GM18861 (cell line): ENCODE results near the gene SPTB.

ENCODE experiments used
- ATAC-seq: cut with Tn5 transposase; IDR thresholded peaks from one replicate; pipeline ENCODE4 v1.9.1; 2021; ENCODE audit not compliant: unreplicated experiment

SPTB gene

DNA sequence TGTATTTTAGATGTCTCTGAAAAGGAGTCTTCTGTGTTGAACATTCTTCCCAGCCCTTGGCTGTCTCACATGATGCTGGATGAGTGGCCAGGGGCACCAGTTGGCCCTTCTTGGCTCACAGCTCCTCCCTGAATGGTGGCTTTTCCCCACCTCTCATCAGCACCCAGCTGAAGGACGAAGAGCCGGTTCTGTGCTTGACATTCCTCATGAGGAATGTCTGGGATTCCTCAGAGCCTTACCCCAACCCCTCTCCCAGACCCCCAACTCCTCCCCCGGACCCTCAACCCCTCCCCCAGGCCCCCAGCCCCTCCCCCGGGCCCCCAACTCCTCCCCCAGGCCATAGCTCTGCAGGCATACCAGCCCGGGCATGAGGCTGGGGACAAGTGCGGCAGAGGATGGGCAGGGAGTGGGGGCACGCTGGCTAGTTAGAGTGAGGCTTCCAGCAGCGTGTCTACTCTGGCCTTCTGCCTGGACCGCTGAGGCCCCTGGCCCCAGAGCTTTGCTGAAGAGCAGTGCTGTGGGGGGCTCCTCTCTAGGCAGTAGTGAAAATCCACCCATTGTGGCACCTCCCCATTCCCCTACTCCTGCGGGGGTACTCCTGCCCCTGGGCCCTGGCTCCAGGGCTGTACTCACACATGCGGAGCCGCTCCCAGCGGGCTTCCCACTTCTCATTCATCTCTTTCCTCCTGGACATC is 111.2 kb downstream of the SPTB start:
- ATAC-seq = no peak

DNA sequence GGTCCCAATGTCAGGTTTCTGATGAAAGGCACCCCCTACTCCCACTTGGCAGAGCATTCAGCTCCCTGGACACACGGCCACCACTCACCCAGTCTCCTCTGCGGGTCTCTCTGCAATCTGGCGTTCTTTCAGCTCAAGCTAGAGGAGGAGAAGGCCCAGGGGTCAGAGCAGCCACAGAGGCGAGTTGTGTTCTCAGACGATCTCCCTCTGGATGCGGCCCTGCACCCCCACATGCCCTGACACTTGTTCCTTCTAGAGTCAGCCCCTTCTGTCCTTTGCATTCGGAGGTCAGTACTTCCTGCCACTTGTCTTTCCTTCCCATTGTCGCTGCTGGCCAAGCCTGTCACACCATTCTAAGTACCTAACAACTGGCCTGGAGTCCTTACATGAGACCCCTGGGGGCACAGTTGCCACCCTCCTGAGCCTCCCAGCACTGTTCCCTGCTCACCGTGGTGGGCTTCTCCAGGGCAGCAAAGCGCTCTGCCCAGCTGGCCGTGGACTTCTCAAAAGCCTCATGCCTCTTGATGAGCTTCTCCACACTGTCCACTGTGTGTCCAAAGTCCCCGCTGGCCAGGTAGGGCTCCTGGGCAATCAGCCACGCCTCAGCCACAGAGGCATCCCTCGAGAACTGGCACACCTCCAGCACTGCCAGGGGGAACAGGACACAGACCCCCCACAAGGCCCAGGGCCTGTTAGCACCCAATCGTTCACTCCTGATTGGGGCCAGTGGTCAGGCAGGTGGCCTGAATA is 112.3 kb downstream of the SPTB start:
- ATAC-seq = no peak

DNA sequence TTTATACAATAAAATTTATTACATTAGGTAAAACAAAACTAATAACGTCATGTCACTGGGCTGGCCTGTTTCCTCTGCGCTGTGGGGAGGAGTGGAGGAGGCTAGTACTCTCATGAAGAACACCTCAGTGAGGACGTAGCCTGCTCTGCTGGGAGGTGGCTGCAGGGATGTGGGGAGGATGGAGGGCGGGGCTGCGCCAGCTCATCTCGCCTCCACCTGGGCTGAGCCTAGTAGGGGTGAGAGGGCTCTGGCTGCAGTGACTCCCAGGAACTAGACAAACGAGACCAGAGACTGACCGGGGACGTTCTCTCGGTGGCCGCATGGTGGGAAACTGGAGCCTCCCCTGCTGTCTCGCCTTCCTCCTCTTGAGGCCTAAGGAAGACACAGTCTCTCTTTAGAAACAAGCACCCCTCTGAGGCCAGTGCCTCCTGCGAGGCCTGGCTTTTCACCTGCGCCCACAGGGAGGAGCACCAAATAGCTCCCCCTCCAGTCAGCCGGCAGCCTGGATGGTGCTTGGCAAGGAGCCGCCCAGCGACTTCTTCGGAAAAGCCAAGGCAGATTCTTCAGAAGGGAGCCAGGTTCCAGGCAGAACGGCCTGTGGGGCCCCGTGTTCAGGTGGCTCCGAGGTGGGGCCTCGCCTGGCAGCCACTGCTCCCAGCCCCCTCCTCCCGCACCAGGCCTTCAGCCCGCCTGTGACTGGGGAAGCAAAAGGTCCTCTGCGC is 113.1 kb downstream of the SPTB start:
- ATAC-seq = no peak

DNA sequence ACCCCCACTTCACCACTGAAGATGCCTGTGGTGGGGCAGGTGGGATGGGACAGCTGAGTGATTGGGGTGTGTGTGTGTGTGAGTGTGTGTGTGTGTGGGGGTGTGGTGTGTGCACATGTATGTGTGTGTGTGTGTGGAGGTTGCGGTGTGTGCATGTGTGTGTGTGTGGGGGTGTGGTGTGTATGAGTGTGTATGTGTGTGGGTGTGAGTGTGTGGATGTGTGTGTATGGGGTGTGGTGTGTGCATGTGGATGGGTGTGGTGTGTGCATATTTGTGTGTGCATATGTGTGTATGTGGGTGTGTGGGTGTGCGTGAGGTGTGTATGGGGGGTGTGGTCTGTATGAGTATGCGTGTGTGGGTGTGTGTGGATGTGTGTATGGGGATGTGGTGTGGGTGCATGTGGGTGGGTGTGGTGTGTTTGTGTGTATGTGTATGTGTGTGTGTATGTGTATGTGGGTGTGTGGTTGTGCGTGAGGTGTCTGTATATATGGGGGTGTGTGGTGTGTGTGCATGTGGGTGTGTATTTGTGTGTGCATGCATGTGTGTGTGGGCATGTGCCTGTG is 113.9 kb downstream of the SPTB start:
- ATAC-seq = no peak

DNA sequence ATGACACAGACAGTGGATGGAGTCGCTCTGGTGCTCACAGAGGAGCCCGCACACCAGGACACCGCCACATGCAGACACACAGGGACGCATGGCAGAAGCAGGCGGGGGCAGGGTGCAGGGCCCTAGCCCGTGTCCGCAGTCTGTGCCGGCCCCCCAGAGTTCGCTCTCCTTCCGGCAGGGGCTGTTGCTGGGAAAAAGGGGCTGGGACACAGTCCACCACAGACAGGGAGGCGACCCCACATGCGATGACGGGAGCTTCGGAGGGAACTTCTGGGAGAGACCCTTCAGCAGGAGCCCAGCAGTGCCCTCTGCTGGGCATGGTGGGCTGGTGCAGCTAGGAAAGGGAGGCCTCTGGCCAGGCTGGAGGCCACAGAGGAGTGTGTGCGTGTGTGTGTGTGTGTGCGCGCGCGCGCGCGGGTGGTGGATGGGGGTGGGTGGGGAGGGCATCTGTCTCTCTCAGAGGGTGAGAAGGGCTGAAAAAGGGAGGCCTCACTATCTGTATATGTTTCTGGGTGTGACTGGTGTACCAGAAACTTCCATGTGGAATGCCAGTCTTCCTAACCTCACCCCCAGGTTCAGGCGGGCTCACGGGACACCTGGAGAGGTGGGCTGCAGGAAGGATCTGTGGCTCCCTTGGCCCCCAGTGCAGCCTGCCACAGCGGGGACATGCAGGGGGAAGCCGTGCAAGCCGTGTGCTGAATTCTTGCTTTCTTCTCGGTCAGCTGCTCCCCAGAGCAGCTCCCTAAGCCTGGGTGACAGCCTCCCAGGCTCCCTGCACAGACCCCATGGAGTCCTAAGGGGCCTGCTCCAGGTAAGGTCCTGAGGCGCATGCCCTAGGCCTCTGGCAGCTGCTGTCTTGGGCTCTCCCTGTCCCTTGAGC is 114.8 kb downstream of the SPTB start:
- no peak for ATAC-seq

DNA sequence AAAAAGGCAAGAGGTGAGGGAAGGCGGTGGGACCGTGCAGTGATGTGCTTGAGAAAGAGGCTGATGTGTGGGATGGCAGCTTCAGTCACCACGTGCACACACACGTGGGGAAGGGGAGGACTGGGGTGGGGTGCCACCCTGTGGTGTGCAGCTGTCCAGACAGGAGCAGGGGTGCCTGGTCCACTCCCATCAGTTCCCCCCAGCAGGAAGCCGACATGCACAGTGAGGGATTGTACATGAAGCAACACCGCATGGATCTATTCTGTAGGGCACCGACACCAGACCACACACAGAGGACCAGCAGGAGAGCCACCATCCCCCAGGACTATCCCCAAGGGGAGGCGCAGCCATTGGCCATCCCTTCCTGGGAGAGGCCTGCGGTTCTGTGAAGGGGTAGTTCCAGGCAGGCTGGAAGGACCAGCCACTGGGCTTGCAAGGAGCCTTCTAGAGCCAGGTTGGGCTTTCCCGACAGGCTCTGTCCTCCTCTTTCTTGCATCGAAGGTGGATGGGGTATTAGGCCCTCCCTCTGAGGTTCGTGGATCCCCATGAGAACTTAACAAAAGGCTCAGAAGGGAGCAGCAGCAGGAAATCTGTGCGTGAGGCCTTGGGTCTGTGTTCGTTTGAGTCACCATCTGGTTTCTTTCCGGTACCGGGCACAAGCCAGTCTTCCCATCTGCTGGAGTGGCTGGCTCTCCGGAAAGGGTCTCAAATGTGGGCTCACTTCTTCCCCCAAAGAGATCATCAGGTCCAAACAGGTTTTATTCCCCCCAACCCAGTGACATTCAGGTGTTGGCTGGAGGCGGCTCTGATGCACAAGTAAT is 115.7 kb downstream of the SPTB start:
- no peak for ATAC-seq

DNA sequence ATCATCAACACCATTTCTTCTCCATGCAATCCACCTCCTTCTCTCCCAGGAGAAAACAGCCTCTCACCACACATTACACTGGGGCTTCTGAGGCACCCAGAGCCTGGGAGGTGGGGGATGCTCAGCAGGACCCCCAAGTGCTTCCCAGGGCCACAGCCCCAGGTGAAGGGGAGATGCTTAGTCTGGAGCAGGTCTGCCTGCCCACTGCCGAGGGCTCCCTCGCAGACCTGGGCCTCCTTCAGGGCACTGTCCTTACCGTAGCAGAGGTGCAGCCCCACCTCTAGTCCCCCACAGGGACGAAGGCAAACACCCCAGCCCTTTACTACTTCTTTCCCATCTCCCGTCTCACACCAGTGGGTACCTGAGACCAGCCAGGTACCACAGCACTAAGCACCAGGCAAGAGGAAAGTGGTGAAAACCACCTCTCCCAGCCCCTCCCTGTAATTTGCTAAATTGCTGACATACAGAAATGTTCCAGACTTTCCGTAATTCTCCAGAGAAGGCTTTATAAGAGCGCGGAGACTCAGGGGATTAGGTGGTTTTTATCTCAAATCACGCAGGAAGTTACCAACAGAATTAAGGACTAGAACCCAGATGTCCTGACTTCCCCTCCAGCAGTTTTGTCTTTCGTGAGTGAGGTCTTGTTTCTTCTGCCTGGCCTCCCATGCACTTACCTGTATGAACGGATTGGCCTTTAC is 116.5 kb downstream of the SPTB start:
- ATAC-seq = no peak

DNA sequence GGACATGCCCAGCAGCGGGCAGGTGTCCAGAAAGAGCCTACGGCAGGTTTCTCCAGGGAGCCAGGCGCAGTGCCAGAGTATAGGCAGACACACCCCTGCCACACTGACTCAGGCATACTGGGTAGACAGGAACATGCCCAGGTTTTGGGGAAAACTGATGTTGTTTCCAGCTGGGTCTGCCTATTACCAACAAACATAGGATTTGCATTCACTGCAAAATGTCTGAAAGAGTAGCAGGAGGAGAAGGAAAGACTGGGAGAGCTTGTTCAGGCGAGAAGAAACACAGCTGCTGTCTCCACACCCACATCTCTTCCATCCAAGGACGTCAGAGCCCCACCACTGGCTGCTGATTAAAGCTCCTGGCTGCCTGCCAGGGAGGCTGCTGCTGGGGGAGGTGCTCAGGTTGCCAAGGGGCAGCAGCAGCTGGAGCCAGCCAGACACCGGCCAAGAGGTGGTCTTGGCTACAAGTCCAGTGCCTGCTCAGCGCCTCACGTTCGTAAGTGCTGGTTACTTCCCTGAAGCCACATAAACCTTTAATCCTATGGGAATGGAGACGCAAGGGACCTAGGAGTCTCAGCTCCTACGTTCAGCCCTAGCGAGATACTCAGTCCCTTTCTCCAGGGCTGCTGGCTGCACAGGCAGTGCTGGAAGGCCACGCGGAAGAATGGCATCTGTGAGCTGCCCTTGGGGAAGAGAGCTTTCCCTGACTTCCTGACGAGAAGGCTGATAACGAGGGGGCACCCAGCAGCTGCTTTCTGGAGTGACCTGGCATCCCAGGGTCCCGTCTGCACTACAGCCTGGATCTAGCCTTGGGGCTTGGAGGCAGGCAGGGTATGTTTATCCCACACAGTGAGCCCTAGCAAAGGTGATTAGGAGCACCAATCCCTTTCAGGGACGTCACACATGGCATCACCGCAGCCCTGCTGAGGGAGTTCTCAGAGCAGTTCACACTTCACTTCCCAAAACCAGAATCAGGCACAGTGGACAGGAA is 117.4 kb downstream of the SPTB start:
- ATAC-seq = no peak

DNA sequence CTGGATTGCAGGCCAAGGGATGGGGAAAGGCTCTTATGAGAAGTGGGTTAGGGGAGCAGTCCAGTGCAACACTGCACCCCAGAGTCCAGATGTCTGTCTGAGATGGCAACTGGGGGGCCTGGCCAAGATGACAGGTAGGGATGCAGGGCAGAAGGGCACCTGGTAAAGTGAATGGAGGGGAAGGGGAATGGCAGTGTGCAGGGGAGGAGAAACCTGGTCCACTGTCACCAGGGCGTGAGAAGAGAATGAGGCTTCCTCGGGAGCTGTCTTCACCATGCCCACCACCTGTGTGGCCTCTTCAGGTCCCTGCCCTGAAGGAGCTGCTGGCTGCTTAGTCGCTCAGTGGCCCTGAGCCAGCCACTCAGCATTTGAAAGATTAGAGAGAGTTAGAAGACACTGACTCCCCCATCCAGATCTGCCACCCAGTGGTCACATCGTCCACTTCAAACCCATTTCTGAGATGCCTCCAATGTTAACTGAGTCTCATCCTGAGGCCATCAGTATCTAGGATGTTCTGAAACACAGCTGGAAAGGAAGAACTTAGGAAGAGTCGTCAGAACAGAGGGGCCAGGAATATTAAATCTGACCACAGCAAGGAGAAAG is 118.2 kb downstream of the SPTB start:
- no peak for ATAC-seq

DNA sequence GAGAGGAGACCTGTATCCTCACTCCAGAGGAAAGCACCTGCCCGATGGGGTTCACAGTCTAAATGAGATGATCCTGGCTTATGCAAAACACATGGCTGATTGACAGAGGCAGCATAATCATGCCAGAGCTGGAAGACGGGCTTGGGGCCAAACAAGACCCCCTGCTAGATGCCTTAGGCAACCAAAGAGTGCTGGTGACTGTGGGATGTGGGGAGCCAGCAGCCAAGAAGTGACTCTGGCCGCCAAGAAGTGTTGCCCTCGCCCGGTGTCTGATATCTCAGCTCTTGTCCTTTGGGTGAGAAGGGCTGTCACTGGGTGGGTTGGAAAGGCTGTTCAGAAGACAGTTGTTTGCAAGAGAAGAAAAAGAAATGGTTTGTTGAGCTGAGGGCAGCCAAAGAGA is 118.8 kb downstream of the SPTB start:
- no peak for ATAC-seq

DNA sequence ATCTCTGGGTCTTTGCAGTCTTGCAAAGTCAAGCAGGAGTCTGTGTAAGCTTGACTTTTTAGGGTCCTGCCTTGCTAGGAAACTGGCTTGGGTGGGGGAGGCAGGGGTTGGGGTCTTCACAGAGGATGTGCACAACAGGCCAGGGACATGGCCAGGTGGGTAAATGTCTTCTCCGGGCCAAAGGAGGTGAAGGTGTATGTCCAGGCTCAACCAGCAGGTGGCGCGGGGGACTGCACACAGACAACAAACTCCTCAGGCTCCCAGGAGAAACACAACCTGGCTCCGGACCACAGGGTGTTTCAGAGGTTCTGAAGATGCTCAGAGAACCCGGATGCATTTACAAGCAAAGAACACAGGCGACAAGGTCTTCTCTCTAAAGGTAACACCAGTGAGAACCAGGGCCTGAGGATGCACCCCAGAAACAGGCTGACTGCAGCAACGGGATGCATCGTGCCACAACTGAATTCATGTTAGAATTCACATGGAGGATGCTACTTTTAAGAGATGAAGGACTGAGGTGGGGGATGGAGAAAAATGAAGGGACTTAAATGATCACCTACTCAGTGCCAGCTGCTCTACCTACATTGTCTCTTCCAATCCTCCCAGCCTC is 119.5 kb downstream of the SPTB start:
- ATAC-seq = no peak

DNA sequence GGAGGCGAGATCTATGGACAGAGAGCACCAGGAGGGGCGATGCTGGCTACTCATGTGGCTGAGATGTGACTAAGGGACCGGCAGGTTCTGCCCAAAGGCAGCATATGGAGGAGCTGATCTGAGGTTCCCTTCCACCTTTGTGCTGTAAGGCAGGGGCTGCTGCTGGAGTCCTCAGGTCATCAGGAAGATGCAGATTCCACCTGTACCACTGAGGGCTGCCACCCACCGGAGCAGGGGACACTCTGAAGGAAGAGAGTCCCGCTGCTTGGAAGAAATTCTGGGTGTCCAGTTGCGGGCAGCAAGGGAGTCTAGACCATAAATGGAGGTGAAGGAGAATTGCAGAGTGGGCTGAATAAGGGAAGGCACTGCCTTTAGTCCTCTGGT is 120.2 kb downstream of the SPTB start:
- no peak for ATAC-seq

DNA sequence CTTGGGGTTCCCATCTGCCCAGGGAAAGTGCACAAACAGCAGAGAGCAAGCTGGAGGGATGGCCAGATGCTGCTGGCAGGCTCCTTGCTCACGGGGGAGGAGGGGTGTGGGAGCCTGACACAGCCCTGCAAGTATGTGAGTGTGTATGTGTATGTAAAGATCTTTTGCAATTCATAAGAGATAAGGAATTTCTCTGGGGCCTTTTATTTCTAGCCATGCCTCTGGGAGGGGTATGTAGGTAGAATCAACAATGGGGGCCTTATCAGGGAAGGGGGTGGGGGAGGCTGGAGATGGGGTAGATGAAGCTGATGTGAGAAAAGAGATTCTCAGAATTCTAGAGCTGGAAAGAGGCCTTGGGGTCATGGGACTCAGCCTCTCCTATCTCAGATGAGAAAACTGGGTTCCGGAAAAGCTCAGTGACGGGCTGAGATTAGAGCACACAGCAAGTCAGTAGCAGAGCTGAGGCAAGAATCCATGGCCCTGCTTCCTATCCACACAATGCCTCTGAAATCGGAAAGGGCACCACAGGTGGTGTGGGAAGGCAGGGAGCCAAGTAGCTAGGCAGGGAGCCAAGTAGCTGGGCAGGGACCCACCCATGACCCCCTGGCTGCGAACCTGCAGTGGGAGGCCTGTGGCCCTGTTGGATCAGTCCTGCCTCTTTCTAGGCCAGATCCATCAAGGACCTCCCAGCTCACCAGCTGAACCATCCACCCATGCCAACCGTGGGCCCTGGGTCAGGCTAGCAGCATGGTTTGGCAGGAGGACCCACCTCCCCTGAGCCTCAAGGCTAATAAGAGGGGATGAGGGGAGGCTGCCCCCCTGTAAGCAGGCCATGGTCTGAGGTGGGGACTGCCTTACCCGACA is 120.8 kb downstream of the SPTB start:
- ATAC-seq = no peak

DNA sequence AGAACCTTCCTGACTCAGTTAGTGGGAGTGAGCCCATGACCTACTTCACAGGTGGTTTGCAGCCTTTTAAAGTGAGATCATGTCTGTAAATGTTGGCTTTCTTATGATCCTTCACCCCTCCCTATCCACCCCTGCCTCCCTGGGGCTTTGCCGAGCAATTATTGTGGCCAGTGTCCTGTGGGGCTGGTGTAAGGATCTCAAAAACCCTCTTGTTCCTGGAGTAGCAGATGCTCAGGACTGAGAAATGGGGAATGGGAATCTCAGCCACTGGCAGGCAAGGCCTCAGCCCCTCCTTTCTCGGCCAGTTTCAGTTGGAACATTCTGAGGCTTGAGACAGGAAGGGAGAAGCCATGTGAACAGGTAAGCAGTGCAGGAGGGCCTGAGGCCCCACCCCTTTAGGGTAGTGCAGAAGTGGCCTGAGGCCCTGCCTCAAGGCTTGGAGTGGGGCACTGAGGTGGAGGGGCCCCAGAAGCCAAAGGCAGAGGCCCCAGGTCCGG is 121.6 kb downstream of the SPTB start:
- ATAC-seq = no peak

DNA sequence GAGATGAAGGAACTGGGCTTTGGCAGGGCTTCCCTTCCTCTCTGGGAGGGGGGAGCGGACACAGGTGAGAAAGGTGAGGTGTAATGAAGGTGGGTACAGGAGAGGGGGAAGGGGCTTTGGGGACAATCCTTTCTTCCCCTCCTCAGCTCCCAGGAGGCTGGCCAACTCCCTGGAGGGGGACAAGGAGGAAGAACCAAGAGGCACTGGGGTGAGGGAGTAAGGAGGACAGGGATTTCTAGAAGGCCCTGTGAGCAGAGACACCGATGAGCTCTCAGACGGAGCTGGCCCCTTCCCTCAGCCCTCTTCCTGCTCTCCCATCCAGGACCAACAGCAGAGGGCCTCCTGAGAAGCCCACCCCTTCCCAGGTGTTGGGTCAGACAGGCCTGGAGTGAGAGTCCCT is 122.1 kb downstream of the SPTB start:
- ATAC-seq = no peak

DNA sequence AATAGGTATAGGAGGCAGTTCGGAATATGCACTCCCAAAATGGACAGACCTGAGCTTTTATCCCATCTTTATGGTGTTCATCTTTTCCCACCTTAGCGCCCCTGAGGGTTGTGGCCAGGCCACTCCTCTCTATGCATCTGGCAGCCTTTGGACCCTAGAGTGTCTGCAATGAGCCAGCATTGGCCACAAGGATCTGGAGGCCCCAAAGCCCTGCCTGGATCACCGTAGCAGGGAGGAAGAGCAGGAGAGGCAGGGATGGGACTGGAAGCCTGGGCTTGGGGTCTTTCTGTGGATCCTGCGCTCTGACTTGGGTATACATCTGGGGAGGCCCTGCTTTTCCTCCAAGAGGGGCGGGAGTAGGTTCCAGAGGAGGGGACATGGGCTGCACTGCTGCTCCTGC is 123.0 kb downstream of the SPTB start:
- ATAC-seq = no peak
